GM12873 (cell line): ENCODE results near the gene OR8B12.

Experiments
- CTCF ChIP-seq: IDR thresholded peaks from 2 replicates; pipeline ENCODE4 v1.5.1; 2012; ENCODE audit warnings: low read depth, mild to moderate bottlenecking, moderate library complexity, low read length, control low read depth; ENCODE audit not compliant: insufficient read depth; ENCODE audit errors: missing control alignments

OR8B12 gene, protein sequence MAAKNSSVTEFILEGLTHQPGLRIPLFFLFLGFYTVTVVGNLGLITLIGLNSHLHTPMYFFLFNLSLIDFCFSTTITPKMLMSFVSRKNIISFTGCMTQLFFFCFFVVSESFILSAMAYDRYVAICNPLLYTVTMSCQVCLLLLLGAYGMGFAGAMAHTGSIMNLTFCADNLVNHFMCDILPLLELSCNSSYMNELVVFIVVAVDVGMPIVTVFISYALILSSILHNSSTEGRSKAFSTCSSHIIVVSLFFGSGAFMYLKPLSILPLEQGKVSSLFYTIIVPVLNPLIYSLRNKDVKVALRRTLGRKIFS

DNA sequence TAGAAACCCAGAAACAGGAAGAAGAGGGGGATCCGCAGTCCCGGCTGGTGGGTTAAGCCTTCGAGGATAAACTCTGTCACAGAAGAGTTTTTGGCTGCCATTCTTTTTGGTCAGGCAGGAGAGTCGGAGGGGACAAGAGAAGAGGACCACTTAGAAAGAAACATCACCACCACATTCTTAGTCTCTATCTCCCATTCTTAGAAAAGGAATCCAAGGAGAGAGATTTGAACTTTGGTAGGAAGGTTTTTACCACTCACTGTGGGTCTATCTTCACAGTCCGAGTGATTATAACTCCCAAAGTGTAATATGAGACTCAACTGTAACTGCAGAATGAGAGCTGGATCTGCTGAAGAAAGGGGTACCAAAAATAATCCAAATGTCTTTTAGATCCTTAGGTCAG, at the start of gene OR8B12:
TSS of gene OR8B12 (minus strand) at position 101 of the 400 bp plus-strand sequence. CDS start at position 101, 0 bp downstream.
- TF ChIP-seq CTCF = no peak

- TF ChIP-seq CTCF = no peak
Measured at GRCh38 chr11:124592627-124593026, 49.2 kb upstream of the OR8B12 start.

- TF ChIP-seq CTCF = no peak
Measured at GRCh38 chr11:124591430-124591829, 48.0 kb upstream of the OR8B12 start.

DNA sequence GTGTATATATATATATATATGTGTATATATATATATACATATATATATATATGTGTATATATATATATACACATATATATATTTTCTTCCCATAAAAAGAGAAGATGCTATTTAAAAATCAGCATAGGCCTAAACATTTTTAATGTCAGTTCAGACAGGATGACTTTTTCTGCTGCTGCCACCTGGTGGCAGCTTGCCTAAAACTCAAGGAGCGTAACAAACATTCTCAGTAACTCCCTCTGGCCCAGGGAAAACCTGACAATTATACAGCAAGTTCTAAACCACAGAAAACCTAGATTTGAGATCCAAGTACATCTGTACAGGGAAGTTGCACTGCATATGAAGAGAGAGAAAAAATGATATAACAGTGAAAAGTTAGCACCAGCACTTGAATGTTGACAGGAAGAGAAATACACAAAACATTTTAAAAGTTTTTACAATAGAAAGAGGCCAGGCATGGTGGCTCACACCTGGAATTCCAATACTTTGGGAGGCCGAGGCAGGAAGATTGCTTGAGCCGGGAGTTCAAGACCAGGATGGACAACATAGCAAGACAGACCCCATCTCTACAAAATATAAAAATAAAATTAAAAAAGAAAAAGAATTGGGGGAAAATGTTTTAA, 42.9 kb upstream of the OR8B12 start:
- TF ChIP-seq CTCF = peak; percentile 72

DNA sequence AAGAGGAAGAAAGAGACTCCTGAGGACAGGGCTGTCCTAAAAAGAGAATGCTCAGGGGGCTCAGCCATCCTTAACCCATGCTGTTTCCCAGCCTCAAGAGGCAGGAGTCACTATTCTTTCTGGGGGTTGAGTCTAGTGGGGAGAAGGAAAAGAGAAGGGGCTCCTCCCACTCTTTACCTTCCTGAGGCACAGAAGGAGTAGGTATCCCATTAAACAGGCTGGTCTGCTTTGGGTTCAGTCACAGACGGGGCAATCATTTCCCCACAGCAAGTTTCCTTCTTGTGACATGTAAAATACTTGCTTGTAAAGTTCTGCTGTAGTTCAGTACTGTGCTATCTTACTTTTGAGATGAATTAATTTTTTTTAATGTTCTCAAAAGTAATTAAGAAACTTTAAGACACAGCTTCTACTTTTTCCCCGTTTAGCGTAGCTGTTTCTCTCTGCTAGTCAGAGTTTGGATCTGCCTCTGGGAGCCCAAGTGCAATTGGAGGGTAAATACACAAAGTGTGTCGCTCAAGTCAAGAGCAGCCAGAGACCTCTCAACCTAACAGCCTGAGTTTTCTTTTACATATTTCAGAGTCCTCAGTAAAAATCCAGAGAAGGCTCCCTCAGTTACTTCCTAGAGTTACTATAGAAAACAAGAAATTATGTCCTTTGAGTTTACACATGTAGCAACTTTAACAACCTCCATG, 41.4 kb upstream of the OR8B12 start:
- TF ChIP-seq CTCF = no peak

DNA sequence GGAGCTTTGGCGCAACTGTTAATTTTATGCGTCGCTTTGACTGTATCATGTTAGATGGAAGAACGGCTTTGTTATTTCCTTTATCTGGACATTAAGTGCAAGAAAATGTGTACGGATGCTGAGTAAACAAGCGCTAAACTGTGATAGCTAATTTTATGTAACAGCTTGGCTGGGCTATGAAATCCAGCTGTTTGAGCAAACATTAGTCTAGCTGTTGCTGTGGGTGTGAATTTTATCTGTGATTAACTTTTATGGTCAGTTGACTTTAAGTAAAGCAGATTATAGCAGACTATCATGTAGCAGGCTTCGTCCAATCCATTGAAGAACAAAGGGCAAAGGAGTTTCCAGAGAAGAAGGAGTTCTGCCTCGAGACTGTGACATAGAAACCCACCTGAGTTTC, 40.3 kb upstream of the OR8B12 start:
- no peak for TF ChIP-seq CTCF

DNA sequence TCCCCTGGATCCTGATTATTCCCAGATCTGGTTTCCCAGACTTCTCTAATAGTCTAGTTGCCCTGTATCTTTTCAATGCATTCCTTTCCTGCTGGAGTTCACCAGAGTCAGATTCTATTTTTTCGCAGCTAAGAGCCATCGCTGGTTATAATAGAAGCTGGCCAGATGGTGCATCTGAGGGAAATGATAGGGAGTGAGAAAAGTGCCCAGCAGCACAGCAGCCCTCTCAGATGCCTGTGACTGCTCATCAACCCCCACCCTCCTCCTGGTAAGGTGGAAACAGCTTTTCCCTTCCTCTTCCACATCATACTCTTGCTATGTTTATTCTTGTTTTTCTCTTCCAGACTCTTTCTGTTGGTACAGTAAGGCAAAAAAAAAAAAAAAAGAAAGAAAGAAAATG, 39.1 kb upstream of the OR8B12 start:
- TF ChIP-seq CTCF = no peak
